K562 (cell line): ENCODE results near the gene SGCG.

Experiments
- ATF1 ChIP-seq, 2 experiments: fragments of 450-650 bp in 1 of 2; IDR thresholded peaks; 2 replicates each; pipeline ENCODE4 v1.6.1; 2016; ENCODE audit warnings: missing compliant biosample characterization in 1 of 2, missing genetic modification characterization in 1 of 2
- ATF4 ChIP-seq: fragments of 450-650 bp; formaldehyde crosslinking; IDR thresholded peaks from 2 replicates; pipeline ENCODE4 v1.4.0; 2022; ENCODE audit warnings: mild to moderate bottlenecking, moderate library complexity
- BCLAF1 ChIP-seq, 2 experiments: fragments of 450-650 bp in 1 of 2; IDR thresholded peaks; 2 replicates each; pipeline ENCODE4 v1.6.1; 2011 to 2017; ENCODE audit warnings: low read depth in 2 of 2, antibody characterized with exemption in 1 of 2, borderline replicate concordance in 1 of 2, low read length in 1 of 2, mild to moderate bottlenecking in 1 of 2, mixed read lengths in 1 of 2; ENCODE audit not compliant: control insufficient read depth in 1 of 2
- CBFB ChIP-seq: sonication (generic); formaldehyde crosslinking; IDR thresholded peaks from 2 replicates; pipeline ENCODE4 v1.4.0; 2020; ENCODE audit warnings: mild to moderate bottlenecking, missing genetic modification reagents
- E2F1 ChIP-seq: sonication (generic); formaldehyde crosslinking; IDR thresholded peaks from 2 replicates; pipeline ENCODE4 v1.8.1; 2023; ENCODE audit warnings: mild to moderate bottlenecking, missing genetic modification reagents, moderate library complexity
- EZH2 ChIP-seq: IDR thresholded peaks from 2 replicates; pipeline ENCODE4 v1.6.1; 2012; ENCODE audit warnings: low read depth, mild to moderate bottlenecking, inconsistent platforms, low read length, borderline replicate concordance
- HCFC1 ChIP-seq: IDR thresholded peaks from 2 replicates; pipeline ENCODE4 v1.6.1; 2012; ENCODE audit warnings: low read depth, low read length, improper control_type of control experiment
- HNRNPLL ChIP-seq: fragments of 200-400 bp; formaldehyde crosslinking; IDR thresholded peaks from 2 replicates; pipeline ENCODE4 v1.6.1; 2017; ENCODE audit warnings: low read length, low read depth, mild to moderate bottlenecking; ENCODE audit not compliant: poor library complexity, severe bottlenecking
- NCOR1 ChIP-seq: fragments of 450-650 bp; IDR thresholded peaks from 2 replicates; pipeline ENCODE4 v1.6.1; 2016; ENCODE audit warnings: mild to moderate bottlenecking, moderate library complexity
- SREBF2 ChIP-seq: sonication (generic); formaldehyde crosslinking; IDR thresholded peaks from 2 replicates; pipeline ENCODE4 v1.4.0; 2020; ENCODE audit warnings: mild to moderate bottlenecking, missing genetic modification reagents

- TF ChIP-seq HNRNPLL (no peak), ATF1 (CRISPR knock-in tag; IDR thresholded peaks at IDR 0.05) (no peak), ATF1 (tag; IDR thresholded peaks at IDR 0.05) (no peak), HCFC1 (no peak), NCOR1 (no peak), BCLAF1 (IDR thresholded peaks at IDR 0.05; ENCODE audit: borderline replicate concordance in 1 of 2, control insufficient read depth in 1 of 2, low read depth in 2 of 2, low read length in 1 of 2) (no peak), ATF4 (CRISPR knock-in tag) (no peak), EZH2 (no peak), SREBF2 (no peak), CBFB (CRISPR knock-in tag) (no peak), E2F1 (CRISPR knock-in tag) (no peak)
These were observed 21.5 kb upstream of the SGCG start for GRCh38 chr13:23159205-23159759.
